BE2C (cell line): Measurements from ENCODE around the gene SLC35B1.
"Not testable (repeated sequence)": the region's sequence is repeated elsewhere in the genome, so short reads cannot be mapped to it uniquely, and the experiment has no call there.

Experiments
- DNase-seq: peaks from one replicate; pipeline ENCODE4 v3.0.0-alpha.2; 2020
- H3K27me3 ChIP-seq: fragments of 250-450 bp; sonication (Bioruptor Pico); 2 replicates; pipeline ENCODE4 v1.5.1; 2020; ENCODE audit warnings: mild to moderate bottlenecking
- H3K36me3 ChIP-seq: fragments of 250-450 bp; sonication (Bioruptor Pico); 2 replicates; pipeline ENCODE4 v1.5.1; 2020; ENCODE audit warnings: mild to moderate bottlenecking
- H3K4me1 ChIP-seq: fragments of 250-450 bp; sonication (Bioruptor Pico); 2 replicates; pipeline ENCODE4 v1.5.1; 2020
- H3K4me3 ChIP-seq: 2 replicates; pipeline ENCODE4 v1.5.1; 2011; ENCODE audit warnings: low read depth, low read length
- H3K9me3 ChIP-seq: fragments of 250-450 bp; sonication (Bioruptor Pico); 2 replicates; pipeline ENCODE4 v1.5.1; 2020
- TF ChIP-seq, protein P1 (sequence below): IDR thresholded peaks from 2 replicates; pipeline ENCODE4 v1.5.1; 2012; ENCODE audit warnings: mild to moderate bottlenecking, low read depth, low read length

The SLC35B1 gene

GRCh38 chr17:49729069-49729468 is 21.3 kb upstream of the SLC35B1 start:
- TF ChIP-seq, protein P1, sequence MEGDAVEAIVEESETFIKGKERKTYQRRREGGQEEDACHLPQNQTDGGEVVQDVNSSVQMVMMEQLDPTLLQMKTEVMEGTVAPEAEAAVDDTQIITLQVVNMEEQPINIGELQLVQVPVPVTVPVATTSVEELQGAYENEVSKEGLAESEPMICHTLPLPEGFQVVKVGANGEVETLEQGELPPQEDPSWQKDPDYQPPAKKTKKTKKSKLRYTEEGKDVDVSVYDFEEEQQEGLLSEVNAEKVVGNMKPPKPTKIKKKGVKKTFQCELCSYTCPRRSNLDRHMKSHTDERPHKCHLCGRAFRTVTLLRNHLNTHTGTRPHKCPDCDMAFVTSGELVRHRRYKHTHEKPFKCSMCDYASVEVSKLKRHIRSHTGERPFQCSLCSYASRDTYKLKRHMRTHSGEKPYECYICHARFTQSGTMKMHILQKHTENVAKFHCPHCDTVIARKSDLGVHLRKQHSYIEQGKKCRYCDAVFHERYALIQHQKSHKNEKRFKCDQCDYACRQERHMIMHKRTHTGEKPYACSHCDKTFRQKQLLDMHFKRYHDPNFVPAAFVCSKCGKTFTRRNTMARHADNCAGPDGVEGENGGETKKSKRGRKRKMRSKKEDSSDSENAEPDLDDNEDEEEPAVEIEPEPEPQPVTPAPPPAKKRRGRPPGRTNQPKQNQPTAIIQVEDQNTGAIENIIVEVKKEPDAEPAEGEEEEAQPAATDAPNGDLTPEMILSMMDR: no peak
- no peaks in the 10 kb centered on the region for H3K4me1 ChIP-seq
- H3K4me3 ChIP-seq: no peak overlapping the region
- DNase-seq: no peak
- H3K9me3 ChIP-seq: no peaks in the 10 kb centered on the region; the same call in 1 of the 2 replicates
- H3K36me3 ChIP-seq: no peaks in the 10 kb centered on the region
- H3K27me3 ChIP-seq: no peaks in the 10 kb centered on the region

DNA sequence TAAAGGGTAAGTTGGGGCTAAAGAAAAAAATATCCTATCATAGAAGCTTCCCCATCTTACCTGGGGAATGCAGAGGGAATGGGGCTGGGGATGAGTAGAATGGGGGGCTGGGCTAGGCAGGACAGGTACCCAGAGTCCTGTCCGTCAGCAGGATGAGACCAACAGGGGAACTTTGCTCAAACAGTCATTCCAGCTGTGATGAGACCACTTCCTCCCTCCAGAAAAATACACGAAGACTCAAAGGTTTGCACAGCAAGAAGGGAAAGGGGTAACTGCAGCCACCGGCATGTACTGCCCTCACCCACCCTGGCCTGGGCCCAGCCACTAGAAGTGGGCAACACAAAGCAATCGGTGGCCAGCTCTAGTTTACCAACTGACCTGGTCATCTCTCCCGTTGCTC is 20.7 kb upstream of the SLC35B1 start:
- Histone ChIP-seq H3K4me1 (no peaks in the 10 kb centered on the region), H3K4me3 (no peak overlapping the region), H3K36me3 (no peaks in the 10 kb centered on the region), H3K27me3 (no peaks in the 10 kb centered on the region), H3K9me3 (no peaks in the 10 kb centered on the region; the same call in 1 of the 2 replicates)
- DNase-seq: no peak
- TF ChIP-seq, protein P1: no peak

DNA sequence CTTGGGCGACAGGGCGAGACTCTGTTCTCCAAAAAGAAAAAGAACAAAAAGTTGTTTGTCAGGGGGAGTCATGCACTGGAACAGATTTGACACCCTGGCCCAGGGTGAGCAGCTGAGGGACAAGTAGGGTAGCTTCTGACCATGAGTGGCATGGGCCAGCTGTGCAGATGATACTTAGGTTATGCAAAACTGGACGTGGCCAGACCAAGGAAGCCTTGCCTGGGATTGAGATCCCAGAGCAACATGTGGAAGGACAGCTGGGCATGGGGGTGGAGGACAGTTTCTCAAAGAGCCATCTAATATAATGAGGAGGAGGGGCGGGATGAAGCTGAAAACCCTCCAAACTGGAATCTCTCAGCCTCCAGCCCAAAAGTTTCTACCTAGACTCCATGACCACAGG is 19.6 kb upstream of the SLC35B1 start:
- Histone ChIP-seq H3K9me3 (no peaks in the 10 kb centered on the region; the same call in 1 of the 2 replicates), H3K27me3 (no peaks in the 10 kb centered on the region), H3K4me1 (no peaks in the 10 kb centered on the region), H3K4me3 (no peak overlapping the region), H3K36me3 (no peaks in the 10 kb centered on the region)
- TF ChIP-seq, protein P1: no peak
- no peak for DNase-seq

DNA sequence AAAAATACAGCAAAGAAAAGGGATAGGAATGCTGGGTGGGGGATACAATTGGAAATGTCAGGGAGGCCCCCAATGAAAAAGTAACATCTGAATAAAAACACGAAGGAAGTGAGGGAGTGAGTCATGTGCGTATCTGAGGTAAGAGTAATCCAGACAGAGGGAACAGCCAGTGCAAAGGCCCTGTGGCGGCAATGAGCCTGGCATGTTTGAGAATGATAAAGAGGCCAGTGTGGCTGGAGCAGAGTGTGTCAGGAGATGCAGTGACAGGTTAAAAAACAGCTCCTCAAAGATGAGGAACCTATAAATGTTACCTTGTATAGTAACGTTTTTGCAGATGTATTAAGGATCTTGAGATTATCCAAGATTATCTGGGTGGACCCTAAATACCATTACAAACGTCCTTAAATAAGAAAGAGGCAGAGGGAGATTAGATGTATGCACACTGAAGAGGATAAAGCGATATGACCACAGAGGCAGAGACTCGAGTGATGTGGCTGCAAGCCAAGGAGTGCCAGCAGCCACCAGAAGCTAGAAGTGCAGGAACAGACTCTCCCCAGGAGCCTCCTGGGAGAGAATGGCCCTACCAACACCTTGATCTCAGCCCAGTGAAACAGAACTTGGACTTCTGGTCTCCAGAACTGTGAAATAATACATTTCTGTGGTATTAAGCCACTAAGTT is 17.8 kb upstream of the SLC35B1 start:
- TF ChIP-seq, protein P1: no peak
- no peaks in the 10 kb centered on the region for H3K4me1 ChIP-seq

DNA sequence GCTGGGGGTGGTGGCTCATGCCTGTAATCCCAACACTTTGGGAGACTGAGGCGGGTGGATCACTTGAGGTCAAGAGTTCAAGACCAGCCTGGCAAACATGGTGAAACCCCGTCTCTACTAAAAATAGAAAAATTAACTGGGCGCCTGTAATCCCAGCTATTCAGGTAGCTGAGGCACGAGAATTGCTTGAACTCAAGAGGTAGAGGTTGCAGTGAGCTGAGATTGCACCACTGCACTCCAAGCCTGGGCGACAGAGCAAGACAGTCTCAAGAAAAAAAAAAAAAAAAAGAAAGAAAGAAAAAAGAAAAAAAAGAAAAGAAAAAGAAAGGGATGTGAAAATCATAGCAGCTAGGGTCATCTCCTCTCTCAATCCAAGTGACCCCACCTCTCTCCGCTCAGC is 16.8 kb upstream of the SLC35B1 start:
- not testable (repeated sequence) for H3K4me3 ChIP-seq, H3K9me3 ChIP-seq, H3K36me3 ChIP-seq, H3K27me3 ChIP-seq, H3K4me1 ChIP-seq, DNase-seq

More for the DNA sequence above, 17.8 kb upstream of the SLC35B1 start:
- Histone ChIP-seq H3K4me3 (no peak overlapping the region), H3K9me3 (no peaks in the 10 kb centered on the region; the same call in 1 of the 2 replicates), H3K27me3 (no peaks in the 10 kb centered on the region), H3K36me3 (no peaks in the 10 kb centered on the region)
- DNase-seq: no peak

DNA sequence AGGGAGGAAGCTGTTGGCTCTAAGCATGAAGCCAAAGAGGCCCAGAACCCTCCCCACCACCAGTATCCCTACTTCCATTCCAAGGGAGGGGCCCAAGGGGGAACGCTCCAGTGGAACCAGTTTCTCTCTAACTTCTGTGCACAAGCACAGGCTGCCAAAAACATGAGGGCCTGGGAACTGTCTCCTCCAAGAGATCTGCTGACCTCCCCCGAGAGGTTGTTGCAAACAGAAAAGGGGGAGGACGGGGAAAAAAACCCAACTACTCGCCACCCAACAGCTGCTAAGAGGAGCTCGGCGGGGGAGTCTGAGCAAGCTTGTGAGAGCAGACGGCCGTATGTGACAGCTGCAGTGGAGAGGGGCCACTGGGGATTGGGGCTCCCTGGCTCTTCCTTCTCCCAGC is 15.7 kb upstream of the SLC35B1 start:
- DNase-seq: no peak
- Histone ChIP-seq H3K9me3 (no peaks in the 10 kb centered on the region; the same call in 1 of the 2 replicates), H3K4me1 (no peaks in the 10 kb centered on the region), H3K36me3 (peaks cover 7% of the 10 kb centered on the region; the same call in 1 of the 2 replicates), H3K27me3 (no peaks in the 10 kb centered on the region), H3K4me3 (no peak overlapping the region)
- TF ChIP-seq, protein P1: no peak
